ENCODE measurements around the gene KCTD5.
"Not testable (repeated sequence)": the region's sequence is repeated elsewhere in the genome, so short reads cannot be mapped to it uniquely, and the experiment has no call there.

The KCTD5 gene, protein sequence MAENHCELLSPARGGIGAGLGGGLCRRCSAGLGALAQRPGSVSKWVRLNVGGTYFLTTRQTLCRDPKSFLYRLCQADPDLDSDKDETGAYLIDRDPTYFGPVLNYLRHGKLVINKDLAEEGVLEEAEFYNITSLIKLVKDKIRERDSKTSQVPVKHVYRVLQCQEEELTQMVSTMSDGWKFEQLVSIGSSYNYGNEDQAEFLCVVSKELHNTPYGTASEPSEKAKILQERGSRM

DNA sequence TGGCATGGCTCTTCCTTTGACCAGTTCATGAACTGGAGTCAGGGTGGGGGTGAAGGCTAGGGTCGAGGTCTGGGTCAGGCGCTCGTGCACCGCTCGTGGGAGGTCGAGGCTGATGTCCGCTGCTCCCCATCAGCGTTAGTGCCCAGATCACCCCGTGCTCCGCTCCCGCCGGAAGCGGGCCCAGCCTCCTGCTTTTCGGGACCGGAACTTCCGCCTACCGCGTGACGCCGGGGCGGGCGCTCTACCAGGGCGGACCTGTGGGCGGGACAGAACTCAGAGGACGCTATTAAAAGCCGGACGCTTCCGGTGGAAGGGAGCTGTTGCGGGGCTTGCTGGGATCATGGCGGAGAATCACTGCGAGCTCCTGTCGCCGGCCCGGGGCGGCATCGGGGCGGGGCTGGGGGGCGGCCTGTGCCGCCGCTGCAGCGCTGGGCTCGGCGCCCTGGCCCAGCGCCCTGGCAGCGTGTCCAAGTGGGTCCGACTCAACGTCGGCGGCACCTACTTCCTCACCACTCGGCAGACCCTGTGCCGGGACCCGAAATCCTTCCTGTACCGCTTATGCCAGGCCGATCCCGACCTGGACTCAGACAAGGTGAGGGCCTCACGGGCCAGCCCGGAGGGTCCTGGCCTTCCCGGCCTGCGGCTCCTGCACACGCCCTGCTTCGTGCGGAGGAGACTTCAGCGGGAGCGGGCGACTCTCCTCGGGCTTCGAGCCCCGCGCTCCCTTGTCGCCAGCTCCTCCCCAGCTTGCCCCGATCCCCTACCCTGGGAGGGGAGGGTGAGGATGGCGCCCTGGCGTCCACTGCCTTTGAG is at the start of gene KCTD5:
Gene KCTD5 (plus strand): TSS at position 315 of the 813 bp plus-strand sequence. CDS start 26 bp downstream, at position 341.
- peak; percentile 97 for DNase-seq

DNA sequence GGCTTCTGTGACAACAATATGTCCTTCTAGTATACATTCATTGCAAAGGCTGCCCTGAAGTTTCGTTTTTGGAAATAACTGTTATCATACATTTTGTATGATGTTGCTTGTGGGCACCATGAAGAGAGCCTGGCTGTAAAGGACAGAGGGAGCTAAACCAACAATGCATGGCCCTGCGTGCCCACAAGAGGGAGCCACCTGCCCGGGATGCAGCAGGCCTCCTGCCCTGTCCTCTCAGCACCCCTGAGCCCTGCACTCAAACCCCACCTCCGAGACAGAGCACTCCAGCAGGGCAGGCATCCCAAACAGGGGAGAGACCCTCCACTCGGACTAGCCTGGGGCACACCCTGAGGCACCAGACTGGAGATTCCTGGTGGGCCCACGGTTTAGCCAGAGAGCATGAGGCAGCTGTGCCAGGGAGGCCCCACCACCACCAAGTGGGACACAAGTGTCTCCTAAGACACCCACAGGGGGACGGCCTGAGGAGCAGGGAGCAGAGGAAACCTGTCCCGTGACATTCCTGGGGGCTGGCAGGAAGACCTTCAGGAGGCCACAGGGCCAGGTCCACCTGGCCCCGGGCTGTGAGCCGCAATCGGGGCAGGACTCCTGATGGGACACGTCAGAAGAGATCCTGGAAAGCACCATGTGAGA is 43.1 kb upstream of the KCTD5 start:
- DNase-seq: not testable (repeated sequence)

DNA sequence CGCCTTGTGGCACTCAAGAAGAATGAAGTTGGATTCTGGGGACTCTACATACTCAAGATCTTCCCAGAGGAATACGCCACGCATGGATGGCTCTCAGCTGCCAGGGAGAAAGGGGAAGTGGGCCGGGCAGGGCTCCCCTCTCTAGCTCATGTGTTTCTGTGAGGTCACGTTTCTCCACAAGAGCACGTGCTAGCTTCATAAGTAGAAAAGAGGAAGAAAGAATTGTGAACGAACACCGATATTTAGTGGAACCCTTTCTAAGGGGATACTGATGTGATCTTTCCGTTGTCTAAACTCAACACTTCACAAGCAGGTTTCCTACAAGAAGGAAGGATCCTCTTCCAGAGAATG is 42.6 kb upstream of the KCTD5 start:
- not testable (repeated sequence) for DNase-seq

DNA sequence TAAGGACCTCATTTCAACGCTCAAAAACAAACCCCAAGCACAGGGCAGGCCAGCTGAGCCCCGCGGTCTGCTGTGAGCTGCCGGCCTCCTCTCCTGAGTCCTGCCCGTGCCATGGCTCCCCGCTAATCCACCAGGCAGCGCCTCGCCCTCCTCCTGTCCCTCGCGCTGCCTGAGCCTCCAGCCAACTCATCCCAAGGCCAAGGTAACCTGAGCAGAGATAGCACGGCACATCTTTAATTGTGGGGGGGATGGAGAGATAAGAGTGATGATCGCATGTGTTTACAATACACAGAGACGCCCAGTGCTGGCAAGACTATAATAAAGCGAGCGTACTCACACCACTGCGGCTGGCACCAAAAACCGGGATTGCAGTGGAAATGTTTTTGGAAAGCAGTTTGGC is 39.8 kb upstream of the KCTD5 start:
- not testable (repeated sequence) for DNase-seq

DNA sequence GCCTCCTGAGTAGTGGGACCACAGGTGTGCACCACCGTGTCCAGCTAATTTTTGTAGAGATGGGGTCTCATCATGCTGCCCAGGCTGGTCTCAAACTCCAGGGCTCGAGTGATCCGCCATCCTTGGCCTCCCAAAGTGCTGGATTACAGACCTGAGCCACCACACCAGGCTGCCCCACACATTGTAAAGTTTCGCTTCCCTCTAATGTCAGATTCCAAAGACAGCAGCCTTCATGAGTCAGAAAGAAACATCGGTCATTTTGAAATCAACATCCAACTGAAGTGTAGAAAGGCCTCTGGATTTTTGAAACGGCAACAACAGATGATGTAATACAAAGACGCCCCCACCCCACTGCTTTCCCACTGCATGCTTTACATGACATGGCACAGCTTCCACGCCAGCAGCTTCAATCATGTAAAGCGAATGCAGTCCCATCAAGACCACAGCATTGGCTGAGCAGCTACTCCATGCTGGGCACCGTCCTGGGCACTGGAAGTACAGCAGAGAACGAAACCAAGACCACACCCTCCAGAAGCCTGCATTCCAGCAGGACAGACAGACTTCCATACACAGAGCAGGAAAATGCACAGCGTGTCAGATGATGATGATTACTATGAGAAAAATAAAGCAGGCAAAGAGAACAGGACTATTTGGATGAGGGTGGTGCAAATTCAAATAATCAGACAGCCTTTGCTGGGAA is 37.4 kb upstream of the KCTD5 start:
- not testable (repeated sequence) for DNase-seq

DNA sequence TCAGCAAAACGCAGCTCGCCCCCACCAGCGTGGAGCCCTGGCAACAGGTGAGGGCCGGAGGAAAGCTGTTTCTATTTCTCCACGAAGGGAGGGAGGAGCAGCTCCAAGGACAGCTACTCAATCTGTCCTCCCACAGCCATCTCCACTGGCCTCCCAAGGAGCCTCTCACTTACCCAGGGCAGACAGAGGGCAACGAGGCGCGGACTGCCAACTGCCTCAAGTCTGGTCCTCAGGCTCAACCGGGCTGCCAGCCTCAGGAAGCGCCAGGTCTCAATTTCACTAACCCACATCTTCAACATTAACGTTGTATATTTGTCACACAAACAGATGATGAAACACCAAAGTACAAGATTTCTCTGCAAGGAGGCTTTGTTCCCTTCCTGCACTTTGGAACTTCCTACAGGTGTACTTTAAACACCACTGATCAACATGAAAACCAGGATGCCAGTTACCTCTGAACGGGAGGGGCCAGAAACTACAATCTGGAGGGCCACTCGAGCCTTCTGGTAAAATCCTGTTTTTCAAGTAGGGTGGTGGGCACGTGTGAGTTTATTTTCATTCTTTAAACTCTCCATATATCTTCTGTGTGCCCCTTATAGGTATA is 31.0 kb upstream of the KCTD5 start:
- DNase-seq: not testable (repeated sequence)

DNA sequence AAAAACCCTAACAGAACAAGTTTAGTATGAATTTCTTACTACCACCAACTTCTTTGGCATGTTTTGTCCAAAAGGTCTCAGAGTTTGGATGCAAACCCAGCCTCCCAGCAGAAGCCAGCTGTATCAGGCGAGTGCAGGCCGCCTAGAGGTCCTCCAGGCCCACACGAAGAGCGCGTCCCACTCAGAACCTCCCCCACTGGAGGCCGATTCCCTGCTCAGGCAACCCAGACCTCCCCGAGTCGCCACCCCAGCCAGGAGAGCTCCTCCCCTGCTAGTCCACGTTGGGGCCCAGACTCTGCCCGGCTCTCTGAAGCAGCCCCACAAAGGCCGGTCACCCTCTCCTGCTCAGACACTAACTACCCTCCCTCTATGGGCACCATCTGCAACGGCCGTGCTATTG is 28.4 kb upstream of the KCTD5 start:
- DNase-seq: not testable (repeated sequence)

DNA sequence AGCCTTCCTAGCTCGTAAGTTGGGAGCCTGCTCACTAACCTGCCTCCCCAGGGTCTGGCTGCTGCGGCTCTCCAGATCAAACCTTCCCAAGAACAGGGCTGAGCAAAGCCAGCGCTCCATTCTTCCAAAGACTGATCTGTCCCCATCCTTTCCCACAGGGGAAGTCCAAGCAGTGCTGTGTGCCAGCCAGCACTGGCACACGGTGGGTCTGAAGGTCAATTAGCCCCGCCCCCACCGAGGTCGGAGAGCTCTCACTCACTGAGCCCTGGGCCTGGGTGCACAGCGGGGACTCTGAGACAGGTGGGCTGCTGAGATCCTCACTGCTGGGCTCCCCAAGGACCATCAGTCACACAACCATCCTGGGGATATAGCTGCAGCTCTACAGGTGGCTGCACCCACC is 27.4 kb upstream of the KCTD5 start:
- not testable (repeated sequence) for DNase-seq

DNA sequence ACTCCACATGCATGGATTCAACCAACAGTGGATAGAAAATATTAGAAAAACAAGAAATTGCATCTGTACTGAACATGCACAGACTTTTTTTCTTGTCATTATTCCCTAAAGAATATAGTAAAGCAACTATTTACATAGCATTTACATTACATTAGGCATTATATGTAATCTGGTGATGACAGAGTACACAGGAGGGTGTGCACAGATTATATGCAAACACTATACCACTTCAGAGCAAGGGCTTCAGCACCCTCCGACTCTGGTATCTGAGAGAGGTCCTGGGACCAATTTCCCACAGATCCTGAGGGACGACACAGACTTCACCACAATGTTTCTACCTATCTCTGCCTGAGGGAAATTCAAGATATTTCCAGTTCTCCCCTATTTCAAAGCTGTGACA is 25.3 kb upstream of the KCTD5 start:
- DNase-seq: no peak

DNA sequence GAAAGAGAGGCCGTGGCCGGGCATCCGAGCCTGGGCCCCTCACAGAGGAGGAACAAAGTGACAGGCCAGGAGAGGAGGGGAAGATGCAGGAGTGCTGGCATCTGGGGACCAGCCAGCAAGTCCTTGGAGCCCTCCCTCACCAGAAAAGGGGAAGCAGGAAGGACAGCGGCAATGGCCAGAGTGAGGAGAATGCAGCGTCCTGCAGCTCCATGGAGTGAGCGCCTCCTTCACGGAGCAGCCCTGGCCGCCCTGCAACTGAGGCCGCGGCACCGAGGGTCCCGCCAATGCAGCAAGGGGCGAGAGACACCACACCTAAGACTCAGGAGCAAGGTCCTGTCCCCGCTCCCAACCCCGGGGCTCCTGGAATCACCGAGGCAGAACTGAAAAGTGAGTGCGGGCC is 24.5 kb upstream of the KCTD5 start:
- not testable (repeated sequence) for DNase-seq

DNA sequence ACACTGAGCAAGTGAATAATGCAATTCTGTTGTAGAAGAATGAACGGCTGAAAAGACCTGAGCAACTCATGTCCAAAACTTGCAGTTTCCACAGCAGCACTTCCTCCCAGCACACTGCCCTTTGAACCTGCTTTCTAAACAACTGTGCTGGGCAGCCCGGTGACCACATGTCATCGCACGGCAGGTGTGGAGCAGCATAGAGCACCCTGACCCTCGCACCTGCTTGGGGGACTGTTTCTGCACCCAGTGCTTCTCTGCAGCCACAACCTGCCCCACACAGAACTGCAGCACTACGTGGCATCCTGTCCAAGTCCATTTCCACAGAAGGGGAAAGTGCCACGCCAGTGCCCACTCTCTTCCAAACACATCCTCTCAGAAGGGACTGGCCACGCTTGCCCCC is 22.8 kb upstream of the KCTD5 start:
- DNase-seq: not testable (repeated sequence)

DNA sequence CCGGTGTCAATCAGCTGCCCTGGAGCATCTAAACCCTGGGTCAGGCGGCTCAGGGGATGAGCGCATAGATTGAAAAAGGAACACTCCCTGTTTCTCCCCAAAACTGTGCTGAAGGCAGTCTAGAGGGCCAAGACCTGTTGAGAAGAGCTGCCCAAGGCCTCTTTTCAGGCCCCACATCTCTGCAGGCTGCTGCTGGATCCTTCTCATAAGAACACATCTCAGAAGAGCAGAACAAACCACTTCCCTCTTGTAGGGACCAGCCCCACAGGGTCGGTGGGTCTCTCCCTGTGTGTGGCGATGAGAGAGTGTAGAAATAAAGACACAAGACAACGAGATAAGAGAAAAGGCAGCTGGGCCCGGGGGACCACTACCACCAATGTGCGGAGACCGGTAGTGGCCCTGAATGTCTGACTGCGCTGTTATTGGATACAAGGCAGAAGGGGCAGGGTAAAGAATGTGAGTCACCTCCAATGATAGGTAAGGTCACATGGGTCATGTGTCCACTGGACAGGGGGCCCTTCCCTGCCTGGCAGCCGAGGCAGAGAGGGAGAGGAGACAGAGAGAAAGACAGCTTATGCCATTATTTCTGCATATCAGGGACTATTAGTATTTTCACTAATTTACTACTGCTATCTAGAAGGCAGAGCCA is 22.2 kb upstream of the KCTD5 start:
- not testable (repeated sequence) for DNase-seq

DNA sequence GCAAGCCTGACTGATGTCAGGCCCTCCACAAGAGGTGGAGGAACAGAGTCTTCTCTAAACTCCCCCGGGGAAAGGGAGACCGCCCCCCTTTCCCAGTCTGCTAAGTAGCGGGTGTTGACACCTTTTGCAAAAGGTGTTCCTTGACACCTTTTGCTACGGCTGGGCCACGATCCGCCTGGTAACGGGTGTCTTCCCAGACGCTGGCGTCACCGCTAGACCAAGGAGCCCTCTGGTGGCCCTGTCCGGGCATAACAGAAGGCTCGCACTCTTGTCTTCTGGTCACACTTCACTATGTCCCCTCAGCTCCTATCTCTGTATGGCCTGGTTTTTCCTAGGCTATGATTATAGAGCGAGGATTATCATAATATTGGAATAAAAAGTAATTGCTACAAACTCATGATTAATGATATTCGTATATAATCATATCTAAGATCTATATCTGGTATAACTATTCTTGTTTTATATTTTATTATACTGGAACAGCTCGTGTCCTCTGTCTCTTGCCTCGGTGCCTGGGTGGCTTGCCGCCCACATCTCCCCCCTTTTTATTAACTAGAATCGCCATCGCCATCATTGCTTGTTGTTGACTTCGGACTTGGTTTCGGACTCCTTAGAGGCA is 21.5 kb upstream of the KCTD5 start:
- DNase-seq: peak; percentile 39

DNA sequence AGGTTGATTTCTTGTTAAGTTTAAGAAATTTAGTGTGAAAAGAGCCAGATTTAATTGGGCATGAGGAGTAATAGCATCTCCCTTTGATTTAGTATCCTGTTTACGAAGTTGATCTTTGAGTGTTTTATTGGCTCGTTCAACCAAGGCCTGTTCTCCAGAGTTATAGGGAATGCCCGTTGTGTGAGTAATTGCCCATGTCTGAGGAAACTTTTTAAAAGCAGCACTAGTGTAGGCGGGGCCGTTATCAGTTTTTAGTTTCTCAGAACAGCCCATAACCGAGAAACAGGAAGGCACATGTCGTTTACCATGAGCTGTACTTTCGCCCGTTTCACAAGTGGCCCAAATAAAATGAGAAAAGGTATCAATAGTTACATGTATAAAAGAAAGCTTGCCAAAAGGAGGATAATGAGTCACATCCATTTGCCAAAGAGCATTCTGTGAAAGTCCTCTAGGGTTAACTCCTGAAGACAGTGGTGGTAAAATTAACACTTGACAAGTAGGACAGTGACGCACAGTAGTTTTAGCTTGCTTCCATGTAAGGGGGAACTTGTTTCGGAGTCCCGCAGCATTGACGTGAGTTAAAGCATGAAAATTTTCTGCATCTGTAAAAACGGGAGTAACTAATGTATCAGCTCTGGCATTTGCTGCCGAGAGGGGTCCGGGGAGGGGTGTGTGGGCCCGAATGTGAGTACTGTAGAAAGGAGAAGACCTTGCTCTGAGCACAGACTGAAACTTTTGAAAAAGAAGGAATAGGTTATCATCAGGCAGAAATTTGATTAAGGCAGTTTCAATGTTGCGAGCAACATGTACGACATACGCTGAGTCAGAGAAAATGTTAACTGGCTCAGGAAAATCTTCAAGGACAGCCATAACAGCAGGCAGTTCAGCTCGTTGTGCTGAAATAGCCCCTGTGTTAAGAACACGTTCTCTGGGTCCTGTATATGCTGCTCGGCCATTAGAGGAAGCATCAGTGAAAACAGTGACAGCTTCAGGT is 18.5 kb upstream of the KCTD5 start:
- peak; percentile 21 for DNase-seq

DNA sequence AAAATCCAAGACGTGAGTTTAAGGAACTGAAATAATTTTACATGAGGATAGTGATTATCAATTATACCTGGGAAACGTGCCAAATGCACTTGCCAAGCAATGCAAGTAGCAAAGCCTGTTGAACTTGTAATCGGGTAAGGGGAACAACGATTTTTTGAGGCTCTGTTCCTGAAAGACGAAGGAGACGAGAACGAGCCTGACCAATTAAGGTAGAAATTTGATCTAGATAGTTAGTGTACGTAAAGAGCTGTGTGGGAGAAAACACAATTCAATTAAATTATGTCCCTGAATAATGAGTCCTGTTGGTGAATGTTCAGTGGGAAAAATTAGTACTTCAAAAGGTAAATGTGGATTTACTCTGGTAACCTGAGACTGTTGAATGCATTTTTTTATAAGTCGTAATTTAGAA is 17.7 kb upstream of the KCTD5 start:
- no peak for DNase-seq

DNA sequence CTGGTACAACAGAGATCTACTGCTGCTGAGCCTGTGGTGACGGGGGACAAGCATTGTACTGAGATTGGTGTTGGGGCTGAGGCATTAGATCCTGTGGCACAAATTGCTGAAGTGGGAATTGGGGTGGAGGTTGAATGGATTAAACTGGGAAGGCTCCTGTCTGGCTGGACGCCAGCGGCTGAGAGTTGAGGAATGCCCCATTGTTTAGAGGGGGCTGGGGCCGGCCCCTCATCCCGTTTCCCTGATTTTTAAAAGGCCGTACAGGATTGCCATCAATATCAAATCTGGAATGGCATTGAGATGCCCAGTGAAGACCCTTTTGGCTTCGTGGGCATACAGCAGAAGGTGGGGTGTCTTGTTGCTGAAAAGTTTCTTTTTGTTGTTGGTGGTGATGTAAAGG is 15.7 kb upstream of the KCTD5 start:
- not testable (repeated sequence) for DNase-seq

DNA sequence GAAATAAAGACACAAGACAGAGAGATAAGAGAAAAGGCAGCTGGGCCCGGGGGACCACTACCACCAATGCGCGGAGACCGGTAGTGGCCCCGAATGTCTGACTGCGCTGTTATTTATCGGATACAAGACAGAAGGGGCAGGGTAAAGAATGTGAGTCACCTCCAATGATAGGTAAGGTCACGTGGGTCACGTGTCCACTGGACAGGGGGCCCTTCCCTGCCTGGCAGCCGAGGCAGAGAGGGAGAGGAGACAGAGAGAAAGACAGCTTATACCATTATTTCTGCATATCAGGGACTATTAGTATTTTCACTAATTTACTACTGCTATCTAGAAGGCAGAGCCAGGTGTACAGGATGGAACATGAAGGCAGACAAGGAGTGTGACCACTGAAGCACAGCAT is 12.7 kb upstream of the KCTD5 start:
- DNase-seq: not testable (repeated sequence)

DNA sequence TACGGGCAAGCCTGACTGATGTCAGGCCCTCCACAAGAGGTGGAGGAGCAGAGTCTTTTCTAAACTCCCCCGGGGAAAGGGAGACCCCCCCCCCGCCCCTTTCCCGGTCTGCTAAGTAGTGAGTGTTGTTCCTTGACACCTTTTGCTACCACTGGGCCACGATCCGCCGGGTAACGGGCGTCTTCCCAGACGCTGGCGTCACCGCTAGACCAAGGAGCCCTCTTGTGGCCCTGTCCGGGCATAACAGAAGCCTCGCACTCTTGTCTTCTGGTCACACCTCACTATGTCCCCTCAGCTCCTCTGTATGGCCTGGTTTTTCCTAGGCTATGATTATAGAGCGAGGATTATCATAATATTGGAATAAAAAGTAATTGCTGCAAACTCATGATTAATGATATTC is 12.3 kb upstream of the KCTD5 start:
- DNase-seq: peak; percentile 61

DNA sequence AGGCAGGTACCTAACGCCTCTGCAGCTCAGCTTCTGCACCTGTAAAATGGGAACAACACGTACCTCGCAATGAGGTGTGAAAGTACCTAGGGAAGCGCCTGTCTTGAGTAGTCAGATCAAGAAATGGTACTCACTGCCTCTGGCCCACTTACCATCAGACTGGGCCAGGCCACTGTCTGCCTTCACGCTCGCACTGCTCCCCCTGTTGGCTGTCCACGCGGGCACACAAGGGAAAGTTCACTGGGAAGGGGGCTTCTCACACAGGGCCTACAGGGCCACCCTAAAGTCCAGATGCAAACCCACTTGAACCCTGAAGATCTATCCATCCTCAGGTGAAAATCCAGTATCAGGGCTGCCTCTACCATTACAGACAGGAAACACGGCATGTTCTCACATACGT is 11.1 kb upstream of the KCTD5 start:
- DNase-seq: peak; percentile 16

DNA sequence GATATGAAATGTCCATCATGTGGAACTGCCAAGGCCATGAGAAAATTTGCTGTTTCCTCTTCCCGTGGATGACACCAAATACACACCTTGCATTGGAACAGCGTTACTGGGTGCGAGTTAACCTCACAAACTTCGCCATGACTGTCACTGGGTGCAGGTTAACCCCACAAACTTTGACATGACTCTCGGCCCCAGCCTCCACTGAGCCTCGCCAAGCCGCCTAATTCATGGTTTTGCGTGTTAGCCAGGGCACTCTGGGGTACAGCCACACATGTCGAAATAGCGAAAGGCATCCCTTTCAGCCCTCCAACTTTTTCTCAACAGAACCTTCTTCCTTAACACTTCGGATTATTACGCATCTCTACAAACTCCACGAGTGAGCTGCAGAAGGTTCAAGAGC is 10.6 kb upstream of the KCTD5 start:
- DNase-seq: no peak
